ENCODE results near the gene KRT13.

DNA sequence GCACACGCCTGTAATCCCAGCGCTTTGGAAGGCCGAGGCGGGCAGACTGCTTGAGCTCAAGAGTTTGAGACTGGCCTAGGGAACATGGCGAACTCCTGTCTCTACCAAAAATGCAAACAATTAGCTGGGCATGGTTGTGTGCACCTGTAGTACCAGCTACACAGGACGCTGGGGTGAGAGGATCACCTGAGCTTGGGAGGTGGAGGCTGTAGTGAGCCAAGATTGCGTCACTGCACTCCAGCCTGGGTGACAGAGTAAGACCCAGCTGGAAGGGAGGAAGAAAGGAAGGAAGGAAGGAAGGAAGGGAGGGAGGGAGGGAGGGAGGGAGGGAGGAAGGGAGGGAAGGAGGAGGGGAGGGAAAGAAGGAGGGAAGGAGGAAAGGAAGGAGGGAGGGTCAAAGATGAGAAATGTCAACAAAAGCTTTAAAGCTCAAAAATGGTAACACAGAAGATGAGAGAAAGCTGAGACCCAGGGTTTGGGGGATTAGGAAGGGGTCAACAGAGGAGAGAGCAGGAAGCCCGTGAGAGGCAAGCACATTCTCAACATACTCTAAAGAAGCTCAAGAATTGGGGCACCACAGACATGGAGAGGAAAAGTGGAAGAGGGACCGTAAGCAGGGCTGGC lies 27.6 kb upstream of the KRT13 start:
- TF ChIP-seq, protein P1, sequence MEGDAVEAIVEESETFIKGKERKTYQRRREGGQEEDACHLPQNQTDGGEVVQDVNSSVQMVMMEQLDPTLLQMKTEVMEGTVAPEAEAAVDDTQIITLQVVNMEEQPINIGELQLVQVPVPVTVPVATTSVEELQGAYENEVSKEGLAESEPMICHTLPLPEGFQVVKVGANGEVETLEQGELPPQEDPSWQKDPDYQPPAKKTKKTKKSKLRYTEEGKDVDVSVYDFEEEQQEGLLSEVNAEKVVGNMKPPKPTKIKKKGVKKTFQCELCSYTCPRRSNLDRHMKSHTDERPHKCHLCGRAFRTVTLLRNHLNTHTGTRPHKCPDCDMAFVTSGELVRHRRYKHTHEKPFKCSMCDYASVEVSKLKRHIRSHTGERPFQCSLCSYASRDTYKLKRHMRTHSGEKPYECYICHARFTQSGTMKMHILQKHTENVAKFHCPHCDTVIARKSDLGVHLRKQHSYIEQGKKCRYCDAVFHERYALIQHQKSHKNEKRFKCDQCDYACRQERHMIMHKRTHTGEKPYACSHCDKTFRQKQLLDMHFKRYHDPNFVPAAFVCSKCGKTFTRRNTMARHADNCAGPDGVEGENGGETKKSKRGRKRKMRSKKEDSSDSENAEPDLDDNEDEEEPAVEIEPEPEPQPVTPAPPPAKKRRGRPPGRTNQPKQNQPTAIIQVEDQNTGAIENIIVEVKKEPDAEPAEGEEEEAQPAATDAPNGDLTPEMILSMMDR (conservative IDR thresholded peaks at IDR 0.05) = no peak
- no peak for TF ChIP-seq EZH2 (IDR thresholded peaks at IDR 0.05; ENCODE audit: low read depth)
